ES-I3 (cell line): ENCODE measurements around the gene S100A8.

Source experiments
- H3K36me3 ChIP-seq: 2 replicates; pipeline ENCODE4 v1.6.1; 2013; ENCODE audit warnings: mild to moderate bottlenecking, low read length, control low read depth, moderate library complexity; ENCODE audit not compliant: insufficient read depth
- H3K4me1 ChIP-seq: 2 replicates; pipeline ENCODE4 v1.6.1; 2013; ENCODE audit warnings: mild to moderate bottlenecking, control low read depth, low read length; ENCODE audit not compliant: insufficient read depth
- H3K9ac ChIP-seq: 2 replicates; pipeline ENCODE4 v1.6.1; 2013; ENCODE audit warnings: low read depth, mild to moderate bottlenecking, low read length, moderate library complexity
- H3K9me3 ChIP-seq: 2 replicates; pipeline ENCODE4 v1.6.1; 2013; ENCODE audit warnings: mild to moderate bottlenecking, low read length, moderate library complexity; ENCODE audit not compliant: control insufficient read depth, insufficient read depth

S100A8 gene

DNA sequence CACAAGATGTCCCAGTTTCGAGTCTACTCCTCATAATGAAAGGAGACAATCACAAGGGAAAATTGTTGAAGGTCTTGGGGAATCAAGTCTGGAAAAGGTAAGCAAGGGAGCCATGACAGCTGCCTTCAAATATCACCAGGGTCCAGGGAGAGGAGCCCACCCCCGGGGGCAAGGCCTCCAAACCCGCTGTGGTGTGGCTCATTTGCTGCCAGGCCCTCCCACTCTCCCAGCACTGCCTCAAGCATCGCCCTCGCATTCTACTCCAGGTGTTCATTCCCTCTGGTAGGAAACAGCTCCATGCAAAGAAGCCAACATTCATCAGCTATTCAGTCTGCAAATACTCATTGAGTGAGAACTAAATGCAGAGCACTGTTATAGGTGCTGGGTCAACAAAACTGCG lies 24.6 kb downstream of the S100A8 start:
- Histone ChIP-seq H3K4me1 (no peaks in the 10 kb centered on the region), H3K36me3 (no peaks in the 10 kb centered on the region), H3K9me3 (no peaks in the 10 kb centered on the region), H3K9ac (no peak overlapping the region)

DNA sequence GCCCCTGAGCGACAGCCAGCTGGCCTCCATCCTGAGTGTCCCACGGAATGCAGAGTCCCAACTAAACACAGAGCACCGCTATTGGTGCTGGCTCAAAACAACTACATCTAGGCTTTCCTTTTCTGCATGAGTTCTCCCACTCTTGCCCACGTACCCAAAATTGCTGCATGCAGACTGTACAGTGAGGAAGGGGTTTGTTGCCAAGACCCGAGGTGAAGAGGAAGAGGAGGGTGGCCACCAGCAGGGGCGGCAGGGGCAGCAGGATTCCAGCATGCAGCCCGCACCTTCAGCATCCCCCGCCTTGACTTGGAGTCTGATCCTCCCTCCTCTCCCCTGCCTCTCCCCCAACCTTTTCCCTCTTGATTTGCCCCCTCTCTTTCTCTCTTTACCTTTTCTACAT lies 25.2 kb downstream of the S100A8 start:
- Histone ChIP-seq H3K36me3 (no peaks in the 10 kb centered on the region), H3K4me1 (no peaks in the 10 kb centered on the region), H3K9me3 (no peaks in the 10 kb centered on the region), H3K9ac (no peak overlapping the region)

DNA sequence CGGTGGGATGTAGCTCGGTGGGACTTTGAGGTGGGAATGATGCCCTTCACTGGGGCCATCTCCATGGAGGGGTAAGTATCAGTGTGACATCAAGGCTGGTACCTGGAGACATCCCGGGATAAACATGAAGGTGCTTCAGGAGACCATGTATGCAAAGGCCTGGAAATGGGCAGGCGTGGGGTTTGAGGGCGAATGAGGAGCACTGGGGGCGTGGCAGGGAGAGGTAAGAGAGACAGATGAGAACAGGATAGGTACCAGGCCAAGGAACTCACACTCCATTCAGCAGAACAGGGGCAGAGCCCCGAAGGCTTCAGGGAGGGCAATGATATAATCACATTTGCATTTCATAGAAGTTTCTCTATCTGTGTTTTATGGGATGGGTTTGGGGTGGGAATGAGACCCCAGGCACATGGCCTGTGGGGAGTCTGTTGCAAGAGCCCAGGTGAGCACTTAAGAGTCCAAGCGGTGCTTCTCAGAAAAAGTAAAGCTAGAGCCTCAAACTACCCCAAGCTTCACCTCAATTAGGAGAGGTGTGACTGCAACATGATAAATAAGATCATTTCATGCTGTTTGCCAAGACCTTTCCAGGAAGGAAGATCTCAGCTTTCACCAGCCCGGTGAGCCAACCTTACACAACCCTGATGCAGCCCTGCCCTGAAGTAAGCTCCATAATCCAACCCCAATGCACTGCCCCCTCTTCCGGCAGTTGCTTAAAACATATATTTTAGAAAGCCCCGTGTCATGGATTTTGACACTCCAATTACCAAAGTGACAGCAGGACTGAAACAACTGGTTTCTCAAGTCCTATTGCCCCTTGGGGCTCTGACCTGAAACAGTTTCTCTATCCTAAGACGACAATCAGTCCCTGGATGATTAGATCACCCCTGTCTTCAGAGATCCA lies 25.9 kb downstream of the S100A8 start:
- no peaks in the 10 kb centered on the region for H3K4me1 ChIP-seq
- H3K9me3 ChIP-seq, result no peaks in the 10 kb centered on the region
- H3K36me3 ChIP-seq, result no peaks in the 10 kb centered on the region
- no peak overlapping the region for H3K9ac ChIP-seq

DNA sequence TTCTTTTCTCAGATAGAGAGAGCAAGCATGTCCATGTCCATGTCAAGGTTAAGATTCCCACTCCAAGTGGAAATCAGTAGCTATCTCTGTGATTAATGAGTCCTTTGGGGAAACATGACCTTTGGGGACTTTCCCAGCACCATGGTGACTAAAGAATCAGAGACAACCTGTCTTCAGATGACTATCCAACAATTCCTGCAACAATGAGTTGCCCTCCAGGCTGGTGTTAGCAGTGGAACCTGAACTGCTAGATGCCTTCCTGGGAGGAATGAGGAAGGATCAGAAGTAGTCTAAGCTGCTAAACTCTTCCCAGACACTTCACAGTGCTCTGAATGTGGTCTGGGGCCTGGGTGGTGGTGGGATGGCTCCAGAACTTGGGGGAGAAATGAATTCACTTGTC lies 26.7 kb downstream of the S100A8 start:
- Histone ChIP-seq H3K4me1 (no peaks in the 10 kb centered on the region), H3K9ac (no peak overlapping the region), H3K9me3 (no peaks in the 10 kb centered on the region), H3K36me3 (no peaks in the 10 kb centered on the region)

DNA sequence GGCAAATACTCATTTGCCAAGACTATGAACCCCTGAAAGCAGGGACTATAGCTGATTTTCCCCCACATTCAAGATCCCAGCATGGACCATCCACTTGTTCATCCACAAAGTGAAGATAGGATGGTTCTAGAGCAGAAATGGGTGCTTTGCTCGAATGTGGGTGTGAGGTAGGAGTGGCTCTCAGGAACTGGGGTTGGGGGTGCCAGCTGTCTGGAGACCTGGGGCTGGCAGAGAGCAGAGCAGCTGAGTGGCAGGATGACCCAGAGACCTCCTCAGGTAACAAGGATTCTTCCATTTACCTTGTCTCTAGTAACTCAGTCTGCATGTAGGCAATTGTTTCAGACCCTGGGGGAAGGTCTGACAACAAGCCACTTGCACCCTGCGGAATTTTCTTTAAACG lies 27.2 kb downstream of the S100A8 start:
- no peaks in the 10 kb centered on the region for H3K36me3 ChIP-seq
- no peak overlapping the region for H3K9ac ChIP-seq
- no peaks in the 10 kb centered on the region for H3K9me3 ChIP-seq
- H3K4me1 ChIP-seq, result no peaks in the 10 kb centered on the region

DNA sequence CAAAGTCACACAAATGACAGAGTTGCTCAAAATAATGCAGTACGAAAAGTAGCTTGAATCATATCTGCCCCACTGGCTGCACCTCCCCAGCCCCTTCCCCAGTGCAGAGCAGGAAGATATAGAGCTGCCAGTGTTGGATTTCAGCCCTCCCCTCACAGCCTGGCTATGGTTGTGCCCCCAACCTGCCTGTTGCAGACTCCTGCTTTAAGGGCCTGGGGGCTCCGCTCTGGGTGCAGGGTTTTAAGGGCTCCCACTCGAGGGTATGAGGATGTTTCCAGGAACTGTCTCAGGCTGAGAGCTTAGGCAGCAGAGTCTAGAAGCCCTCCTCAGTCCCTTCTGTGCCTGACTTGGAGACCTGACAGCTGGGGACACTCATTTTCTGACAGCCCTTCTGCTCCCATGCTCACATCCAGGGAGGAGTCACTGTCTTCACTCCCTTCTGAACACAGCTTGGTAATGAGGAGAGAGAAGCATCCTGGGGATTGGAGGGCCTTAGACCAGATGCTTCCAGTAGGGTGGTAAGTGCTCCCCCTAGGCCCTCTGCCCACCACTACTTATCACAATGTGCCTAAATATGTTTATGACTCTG lies 28.6 kb downstream of the S100A8 start:
- Histone ChIP-seq H3K9ac (no peak overlapping the region), H3K4me1 (no peaks in the 10 kb centered on the region), H3K36me3 (no peaks in the 10 kb centered on the region), H3K9me3 (no peaks in the 10 kb centered on the region)

DNA sequence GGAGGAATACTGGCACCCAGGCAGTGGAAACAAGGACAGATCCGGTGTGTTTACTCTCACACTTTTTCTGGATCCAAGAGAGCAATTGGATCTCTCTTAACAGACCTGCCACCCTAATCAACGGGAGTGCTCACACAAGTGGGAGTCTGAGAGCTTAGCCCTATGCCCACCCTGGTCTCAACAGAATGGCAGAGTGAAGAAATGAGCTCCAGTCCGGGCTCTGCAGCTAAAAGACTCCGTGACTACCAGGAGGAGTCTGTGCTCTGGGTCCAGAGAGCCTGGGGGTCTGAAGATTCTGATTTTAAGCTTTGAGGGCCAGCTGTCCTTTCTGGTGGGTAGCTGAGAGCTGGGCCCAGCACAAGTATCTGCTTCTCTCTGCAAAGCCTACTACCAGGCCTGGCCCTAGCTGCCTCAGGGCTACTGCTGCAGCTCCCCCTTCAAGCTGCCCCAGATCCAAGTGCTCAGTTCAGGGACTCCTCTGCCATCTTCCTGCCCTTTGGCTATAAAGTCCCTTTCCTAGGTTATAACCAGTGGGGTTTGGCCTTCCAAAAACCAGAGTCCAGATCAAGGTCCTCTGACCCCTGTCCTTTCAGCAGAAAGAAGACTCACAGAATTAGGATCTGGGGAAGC lies 29.3 kb downstream of the S100A8 start:
- Histone ChIP-seq H3K9ac (no peak overlapping the region), H3K4me1 (no peaks in the 10 kb centered on the region), H3K36me3 (no peaks in the 10 kb centered on the region), H3K9me3 (no peaks in the 10 kb centered on the region)

DNA sequence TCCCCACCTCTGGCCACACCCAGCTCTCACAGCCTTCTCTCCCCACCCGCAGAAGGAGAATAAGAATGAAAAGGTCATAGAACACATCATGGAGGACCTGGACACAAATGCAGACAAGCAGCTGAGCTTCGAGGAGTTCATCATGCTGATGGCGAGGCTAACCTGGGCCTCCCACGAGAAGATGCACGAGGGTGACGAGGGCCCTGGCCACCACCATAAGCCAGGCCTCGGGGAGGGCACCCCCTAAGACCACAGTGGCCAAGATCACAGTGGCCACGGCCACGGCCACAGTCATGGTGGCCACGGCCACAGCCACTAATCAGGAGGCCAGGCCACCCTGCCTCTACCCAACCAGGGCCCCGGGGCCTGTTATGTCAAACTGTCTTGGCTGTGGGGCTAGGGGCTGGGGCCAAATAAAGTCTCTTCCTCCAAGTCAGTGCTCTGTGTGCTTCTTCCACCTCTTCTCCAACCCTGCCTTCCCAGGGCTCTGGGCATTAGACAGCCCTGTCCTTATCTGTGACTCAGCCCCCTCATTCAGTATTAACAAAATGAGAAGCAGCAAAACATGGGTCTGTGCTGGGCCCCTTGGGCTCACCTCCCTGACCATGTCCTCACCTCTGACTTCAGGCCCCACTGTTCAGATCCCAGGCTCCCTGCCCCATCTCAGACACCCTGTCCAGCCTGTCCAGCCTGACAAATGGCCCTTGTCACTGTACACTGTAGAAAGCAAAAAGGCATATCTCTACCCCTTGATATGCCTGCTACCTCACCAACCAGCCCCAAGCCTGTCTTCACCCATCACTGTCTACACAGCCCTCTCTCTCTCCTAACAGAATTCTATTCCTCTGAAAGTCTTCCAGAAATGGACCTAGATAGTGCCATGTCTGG lies 30.0 kb downstream of the S100A8 start:
- Histone ChIP-seq H3K36me3 (no peaks in the 10 kb centered on the region), H3K9ac (no peak overlapping the region), H3K9me3 (no peaks in the 10 kb centered on the region), H3K4me1 (no peaks in the 10 kb centered on the region)

DNA sequence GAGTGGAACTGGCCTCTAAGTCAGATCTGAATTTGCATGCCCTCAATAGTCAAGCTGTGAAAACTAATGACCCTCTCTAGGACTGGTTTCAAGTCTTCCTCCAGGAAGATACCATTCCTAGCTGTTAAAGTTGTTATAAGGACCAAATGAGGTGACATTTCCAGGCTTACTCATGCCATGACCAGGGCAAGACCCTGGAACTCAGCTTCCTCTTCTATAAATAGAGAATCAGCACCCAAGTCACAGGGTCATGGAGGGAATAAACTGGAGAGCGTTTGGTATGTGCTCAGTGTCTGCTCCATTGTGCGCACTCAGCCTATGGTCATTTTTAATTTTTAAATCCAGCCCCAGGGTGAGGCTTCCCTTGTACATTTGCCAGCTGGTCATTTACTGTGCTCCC lies 30.7 kb downstream of the S100A8 start:
- Histone ChIP-seq H3K9me3 (no peaks in the 10 kb centered on the region), H3K4me1 (no peaks in the 10 kb centered on the region), H3K9ac (no peak overlapping the region), H3K36me3 (no peaks in the 10 kb centered on the region)

DNA sequence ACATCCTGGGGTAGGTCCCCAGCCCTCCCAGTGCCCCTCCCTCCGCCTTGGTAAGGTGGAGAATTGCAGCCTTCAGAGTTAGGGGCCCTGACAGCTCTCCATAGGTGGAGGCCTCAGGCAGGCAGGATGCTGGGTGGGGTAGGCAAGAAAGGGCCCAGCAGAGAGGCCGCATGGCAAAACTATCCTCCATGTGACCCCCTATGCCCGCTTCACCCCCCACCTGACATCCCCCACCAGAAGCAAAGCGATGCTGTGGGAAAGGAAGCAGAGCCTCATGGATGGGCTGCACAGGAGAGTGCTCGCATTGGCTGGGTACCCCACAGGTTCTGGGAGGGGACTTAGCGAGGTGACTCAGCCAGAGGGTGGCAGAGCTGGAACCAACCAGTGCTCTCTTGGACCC lies 31.6 kb downstream of the S100A8 start:
- H3K36me3 ChIP-seq, result no peaks in the 10 kb centered on the region
- H3K4me1 ChIP-seq, result no peaks in the 10 kb centered on the region
- H3K9me3 ChIP-seq, result no peaks in the 10 kb centered on the region
- H3K9ac ChIP-seq, result no peak overlapping the region

DNA sequence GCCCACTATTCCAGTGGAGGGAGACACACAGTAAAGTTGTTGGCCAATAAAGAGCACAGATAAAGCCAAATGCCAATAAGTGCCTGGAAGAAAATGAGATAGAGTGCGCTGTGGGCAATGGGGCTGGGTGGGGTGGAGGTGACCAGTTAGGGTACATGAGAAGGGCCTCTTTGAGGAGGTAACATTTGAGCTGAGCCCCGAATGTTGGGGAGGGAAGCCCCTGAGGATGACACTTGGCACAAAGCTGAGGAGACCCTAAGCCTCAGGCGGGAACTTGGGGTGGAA lies 32.2 kb downstream of the S100A8 start:
- H3K4me1 ChIP-seq, result no peaks in the 10 kb centered on the region
- H3K9ac ChIP-seq, result no peak overlapping the region
- H3K9me3 ChIP-seq, result no peaks in the 10 kb centered on the region
- no peaks in the 10 kb centered on the region for H3K36me3 ChIP-seq

DNA sequence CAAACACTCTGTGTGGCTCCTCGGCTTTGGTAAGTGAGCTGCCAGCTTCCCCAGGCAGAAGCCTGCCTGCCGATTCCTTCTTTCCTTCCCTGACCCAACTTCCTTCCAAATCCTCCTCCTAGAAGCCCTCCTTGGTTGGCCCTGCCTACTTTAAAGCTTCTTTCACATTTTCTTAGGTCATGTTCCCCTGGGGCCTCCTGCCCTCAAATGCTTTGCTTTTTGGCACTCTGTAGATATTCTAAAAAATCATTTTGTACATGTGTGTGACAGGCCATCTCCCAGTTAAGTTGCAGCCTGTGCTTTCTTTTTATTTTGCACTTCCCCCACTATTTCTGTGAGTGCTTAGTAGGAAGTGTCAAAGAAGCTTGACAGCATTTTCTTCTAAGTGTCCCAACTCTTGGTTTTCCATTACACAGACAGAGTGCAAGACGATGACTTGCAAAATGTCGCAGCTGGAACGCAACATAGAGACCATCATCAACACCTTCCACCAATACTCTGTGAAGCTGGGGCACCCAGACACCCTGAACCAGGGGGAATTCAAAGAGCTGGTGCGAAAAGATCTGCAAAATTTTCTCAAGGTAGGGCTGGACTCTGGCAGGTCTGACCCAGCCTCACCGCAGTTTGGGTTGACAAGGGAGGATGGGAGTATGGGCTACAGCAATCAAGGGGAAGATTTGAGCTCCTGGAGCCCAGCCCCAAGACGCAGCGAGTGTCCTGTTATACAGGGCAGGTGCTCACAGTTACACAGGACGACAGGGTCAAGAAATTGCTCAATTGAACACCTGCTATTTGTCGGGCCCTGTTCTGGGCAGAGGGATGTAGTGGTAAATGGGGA lies 32.8 kb downstream of the S100A8 start, which contains the start of gene S100A9:
S100A9 (plus strand) TSS at position 2 of the 838 bp plus-strand sequence; CDS start at position 432, 430 bp downstream.
- Histone ChIP-seq H3K9ac (no peak within 1 kb of the TSS), H3K36me3 (no peaks in the 10 kb centered on the region), H3K9me3 (no peaks in the 10 kb centered on the region), H3K4me1 (no peaks in the 10 kb centered on the region)

DNA sequence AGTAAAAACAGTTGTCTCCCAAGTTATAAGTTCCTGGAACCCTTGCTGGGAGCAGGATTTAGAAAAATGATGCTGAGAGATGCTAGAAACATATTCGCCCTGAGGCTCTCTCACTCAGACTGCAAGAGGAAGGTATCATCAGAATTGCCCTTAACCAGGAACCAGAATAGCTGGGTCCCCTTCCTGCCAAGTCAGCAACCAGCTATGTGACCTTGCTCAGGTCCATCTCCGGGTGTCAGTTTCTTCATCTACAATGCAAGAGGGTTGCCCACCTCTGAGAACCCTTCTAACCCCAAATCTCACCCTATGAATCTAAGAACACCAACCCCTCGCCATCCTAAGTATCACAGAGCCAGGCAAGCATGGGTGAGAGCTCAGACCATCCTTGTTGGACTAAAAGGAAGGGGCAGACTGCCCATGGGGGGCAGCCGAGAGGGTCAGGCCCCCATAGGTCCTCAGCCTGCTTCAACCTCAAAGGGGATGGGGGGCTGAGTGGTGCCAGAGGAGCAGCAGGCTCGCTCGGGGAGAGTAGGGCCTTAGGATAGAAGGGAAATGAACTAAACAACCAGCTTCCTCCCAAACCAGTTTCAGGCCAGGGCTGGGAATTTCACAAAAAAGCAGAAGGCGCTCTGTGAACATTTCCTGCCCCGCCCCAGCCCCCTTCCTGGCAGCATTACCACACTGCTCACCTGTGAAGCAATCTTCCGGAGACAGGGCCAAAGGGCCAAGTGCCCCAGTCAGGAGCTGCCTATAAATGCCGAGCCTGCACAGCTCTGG lies 33.6 kb downstream of the S100A8 start:
- Histone ChIP-seq H3K4me1 (no peaks in the 10 kb centered on the region), H3K9ac (no peak overlapping the region), H3K36me3 (no peaks in the 10 kb centered on the region), H3K9me3 (no peaks in the 10 kb centered on the region)
